Measurements from ENCODE around the gene UBR3.

The UBR3 gene

DNA sequence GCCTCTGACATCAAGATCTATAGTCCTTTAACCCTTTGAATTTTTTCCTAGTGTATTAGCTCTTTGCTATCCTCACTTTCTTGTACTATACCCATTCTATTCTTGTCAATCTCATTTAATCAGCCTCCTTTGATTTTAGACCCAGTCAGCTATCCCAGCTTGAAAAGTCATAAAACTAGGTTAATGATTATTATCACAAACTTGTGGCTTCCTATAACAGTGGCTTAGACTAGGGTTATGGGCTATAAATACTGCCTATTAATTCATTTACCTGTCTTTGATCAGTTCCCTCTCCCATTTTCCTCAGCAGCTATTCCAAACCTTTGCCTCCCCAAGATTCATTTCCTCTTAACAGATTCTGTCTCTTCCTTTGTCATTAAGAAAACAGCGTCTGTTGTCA, 174.8 kb downstream of the UBR3 start:
- Histone ChIP-seq H2AFZ (ENCODE audit: low read length) (no peak overlapping the region), H3K79me2 (ENCODE audit: low read length) (no peaks in the 10 kb centered on the region), H3K27me3 (replicated peaks; ENCODE audit: insufficient read depth, low read length) (no peaks in the 10 kb centered on the region), H3F3A (ENCODE audit: insufficient read depth, low read length) (no peaks in the 10 kb centered on the region), H4K20me1 (ENCODE audit: insufficient read depth, low read length) (no peaks in the 10 kb centered on the region), H3K9me3 (replicated peaks; ENCODE audit: insufficient read depth, low read length) (no peaks in the 10 kb centered on the region), H3K9ac (ENCODE audit: low read length) (no peak overlapping the region), H3K9me2 (replicated peaks; ENCODE audit: insufficient read depth, low read length) (no peaks in the 10 kb centered on the region), H3K4me2 (ENCODE audit: low read depth, low read length) (no peak overlapping the region), H3K36me3 (replicated peaks; ENCODE audit: insufficient read depth, low read length) (no peaks in the 10 kb centered on the region), H3K4me1 (ENCODE audit: low read length) (no peaks in the 10 kb centered on the region), H3K4me3 (ENCODE audit: low read length) (no peak overlapping the region), H3K27ac (ENCODE audit: low read length) (no peak overlapping the region)
- TF ChIP-seq EZH2phosphoT487 (IDR thresholded peaks at IDR 0.05; ENCODE audit: low read length) = no peak
- TF ChIP-seq, protein P1, sequence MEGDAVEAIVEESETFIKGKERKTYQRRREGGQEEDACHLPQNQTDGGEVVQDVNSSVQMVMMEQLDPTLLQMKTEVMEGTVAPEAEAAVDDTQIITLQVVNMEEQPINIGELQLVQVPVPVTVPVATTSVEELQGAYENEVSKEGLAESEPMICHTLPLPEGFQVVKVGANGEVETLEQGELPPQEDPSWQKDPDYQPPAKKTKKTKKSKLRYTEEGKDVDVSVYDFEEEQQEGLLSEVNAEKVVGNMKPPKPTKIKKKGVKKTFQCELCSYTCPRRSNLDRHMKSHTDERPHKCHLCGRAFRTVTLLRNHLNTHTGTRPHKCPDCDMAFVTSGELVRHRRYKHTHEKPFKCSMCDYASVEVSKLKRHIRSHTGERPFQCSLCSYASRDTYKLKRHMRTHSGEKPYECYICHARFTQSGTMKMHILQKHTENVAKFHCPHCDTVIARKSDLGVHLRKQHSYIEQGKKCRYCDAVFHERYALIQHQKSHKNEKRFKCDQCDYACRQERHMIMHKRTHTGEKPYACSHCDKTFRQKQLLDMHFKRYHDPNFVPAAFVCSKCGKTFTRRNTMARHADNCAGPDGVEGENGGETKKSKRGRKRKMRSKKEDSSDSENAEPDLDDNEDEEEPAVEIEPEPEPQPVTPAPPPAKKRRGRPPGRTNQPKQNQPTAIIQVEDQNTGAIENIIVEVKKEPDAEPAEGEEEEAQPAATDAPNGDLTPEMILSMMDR (IDR thresholded peaks at IDR 0.05; ENCODE audit: low read length) = no peak
- no peak for TF ChIP-seq EZH2 (optimal IDR thresholded peaks at IDR 0.05; ENCODE audit: low read depth, low read length)
- no peak for DNase-seq

DNA sequence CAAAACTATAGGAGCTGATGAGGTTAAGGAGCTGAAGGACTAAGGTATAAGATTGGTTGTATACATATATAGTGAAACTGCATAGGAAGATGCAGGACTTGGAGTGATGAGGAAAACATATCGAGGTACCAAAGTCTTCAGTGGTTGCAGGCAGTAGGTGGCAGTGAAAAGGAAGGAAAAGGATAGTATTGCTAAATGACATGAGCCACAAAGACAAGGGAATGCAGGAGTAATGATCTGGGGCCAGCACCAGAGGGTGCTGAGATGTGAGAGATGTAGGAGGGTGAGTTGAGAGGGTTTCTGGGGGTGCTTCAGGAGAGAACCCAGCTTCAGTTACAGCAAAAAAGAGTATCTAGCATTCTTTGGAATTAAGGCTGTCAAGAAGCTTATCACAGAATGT, 178.4 kb downstream of the UBR3 start:
- Histone ChIP-seq H3K79me2 (ENCODE audit: low read length) (no peaks in the 10 kb centered on the region), H4K20me1 (ENCODE audit: insufficient read depth, low read length) (no peaks in the 10 kb centered on the region), H3K4me2 (ENCODE audit: low read depth, low read length) (no peak overlapping the region), H3K4me3 (ENCODE audit: low read length) (no peak overlapping the region), H3K27ac (ENCODE audit: low read length) (no peak overlapping the region), H3K9me2 (replicated peaks; ENCODE audit: insufficient read depth, low read length) (no peaks in the 10 kb centered on the region), H3K9ac (ENCODE audit: low read length) (no peak overlapping the region), H2AFZ (ENCODE audit: low read length) (no peak overlapping the region), H3K9me3 (replicated peaks; ENCODE audit: insufficient read depth, low read length) (no peaks in the 10 kb centered on the region), H3K4me1 (ENCODE audit: low read length) (no peaks in the 10 kb centered on the region), H3F3A (ENCODE audit: insufficient read depth, low read length) (no peaks in the 10 kb centered on the region), H3K36me3 (replicated peaks; ENCODE audit: insufficient read depth, low read length) (no peaks in the 10 kb centered on the region), H3K27me3 (replicated peaks; ENCODE audit: insufficient read depth, low read length) (no peaks in the 10 kb centered on the region)
- no peak for TF ChIP-seq EZH2 (optimal IDR thresholded peaks at IDR 0.05; ENCODE audit: low read depth, low read length)
- TF ChIP-seq EZH2phosphoT487 (IDR thresholded peaks at IDR 0.05; ENCODE audit: low read length) = no peak
- TF ChIP-seq, protein P1 (IDR thresholded peaks at IDR 0.05; ENCODE audit: low read length) = no peak
- DNase-seq = no peak

DNA sequence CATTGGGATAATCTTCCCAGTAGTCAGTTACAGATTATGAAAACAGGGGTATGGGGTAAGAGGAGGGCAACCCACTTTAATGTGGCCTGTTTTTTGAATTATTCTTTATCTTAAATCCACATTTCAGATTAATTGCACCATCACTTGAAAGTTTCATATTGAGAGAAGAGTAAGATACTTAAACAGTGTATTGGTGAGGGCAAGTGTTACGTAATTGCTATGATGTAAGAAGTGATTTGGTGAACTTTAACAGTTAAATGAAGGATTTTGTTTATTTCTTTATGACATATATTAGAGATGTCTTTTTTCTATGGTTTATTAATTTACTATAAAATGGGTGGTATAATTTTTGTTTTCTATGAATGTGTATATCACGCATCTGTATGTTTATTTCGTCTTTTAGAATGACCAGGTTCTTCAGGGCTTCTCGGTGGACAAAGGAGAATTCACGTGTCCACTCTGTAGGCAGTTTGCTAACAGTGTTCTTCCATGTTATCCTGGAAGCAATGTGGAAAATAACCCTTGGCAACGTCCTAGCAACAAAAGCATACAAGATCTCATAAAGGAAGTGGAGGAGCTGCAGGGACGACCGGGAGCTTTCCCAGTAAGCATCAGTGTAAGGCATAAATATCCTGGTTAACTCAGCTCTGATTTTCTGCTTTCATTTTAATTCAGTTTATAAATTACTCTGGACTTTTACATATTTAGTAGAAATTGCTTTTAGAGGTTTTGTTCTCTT, 179.5 kb downstream of the UBR3 start:
- H4K20me1 ChIP-seq (ENCODE audit: insufficient read depth, low read length) = no peaks in the 10 kb centered on the region

More for the DNA sequence above, 179.5 kb downstream of the UBR3 start:
- Histone ChIP-seq H3K9ac (ENCODE audit: low read length) (no peak overlapping the region), H3K9me3 (replicated peaks; ENCODE audit: insufficient read depth, low read length) (no peaks in the 10 kb centered on the region), H3K4me2 (ENCODE audit: low read depth, low read length) (no peak overlapping the region), H3K4me1 (ENCODE audit: low read length) (no peaks in the 10 kb centered on the region), H3F3A (ENCODE audit: insufficient read depth, low read length) (no peaks in the 10 kb centered on the region), H3K27me3 (replicated peaks; ENCODE audit: insufficient read depth, low read length) (no peaks in the 10 kb centered on the region), H3K36me3 (replicated peaks; ENCODE audit: insufficient read depth, low read length) (no peaks in the 10 kb centered on the region), H3K79me2 (ENCODE audit: low read length) (no peaks in the 10 kb centered on the region), H2AFZ (ENCODE audit: low read length) (no peak overlapping the region), H3K4me3 (ENCODE audit: low read length) (no peak overlapping the region), H3K27ac (ENCODE audit: low read length) (no peak overlapping the region), H3K9me2 (replicated peaks; ENCODE audit: insufficient read depth, low read length) (no peaks in the 10 kb centered on the region)
- no peak for TF ChIP-seq EZH2 (optimal IDR thresholded peaks at IDR 0.05; ENCODE audit: low read depth, low read length)
- TF ChIP-seq, protein P1 (IDR thresholded peaks at IDR 0.05; ENCODE audit: low read length) = no peak
- TF ChIP-seq EZH2phosphoT487 (IDR thresholded peaks at IDR 0.05; ENCODE audit: low read length) = no peak
- no peak for DNase-seq

Data from MM.1S (cell line).